IMR-90 (cell line): ENCODE data around the gene KLF18. TPM values are rescaled to one million over a fixed set of nuclear protein-coding genes. Genes with fewer than 3 reads are reported as not detected.

Experiments
- ATAC-seq: fragments of 200-7000 bp; cut with Tn5 transposase; 2 replicates; pipeline ENCODE4 v1.9.1; 2020; ENCODE audit warnings: low read depth, mild to moderate bottlenecking, moderate library complexity
- BruUV-seq: library from RNA; stranded (reverse); fragments of 400-500 nt; replicated peaks from 2 replicates; lab custom pipeline; 2021; lab: Mats Ljungman, UMichigan
- CTCF ChIA-PET: fragments of 300-600 bp; formaldehyde crosslinking; extraction: SDS; loops from one replicate; lab custom pipeline; 2021; ENCODE audit warnings: antibody characterized with exemption; lab: Yijun Ruan, JAX
- POLR2A ChIA-PET: fragments of 300-600 bp; sonication (Branson Sonifier 250); formaldehyde crosslinking; loops from one replicate; lab custom pipeline; 2022; ENCODE audit warnings: antibody characterized with exemption; ENCODE audit not compliant: unreplicated experiment; lab: Charles Lee
- DNase-seq: peaks from one replicate; pipeline ENCODE4 v3.0.0; 2013
- H2AFZ ChIP-seq: replicated peaks from 2 replicates; pipeline ENCODE3; 2013; ENCODE audit warnings: low read length, mild to moderate bottlenecking; ENCODE audit not compliant: poor library complexity
- H2AK5ac ChIP-seq: 2 replicates; pipeline ENCODE4 v1.6.1; 2013; ENCODE audit warnings: low read depth, low read length, inconsistent platforms
- H2AK9ac ChIP-seq: replicated peaks from 2 replicates; pipeline ENCODE3; 2013; ENCODE audit warnings: mild to moderate bottlenecking, low read depth, low read length, moderate library complexity; ENCODE audit not compliant: poor library complexity
- H2BK120ac ChIP-seq: 2 replicates; pipeline ENCODE4 v1.6.1; 2013; ENCODE audit warnings: low read depth, low read length, inconsistent platforms
- H2BK15ac ChIP-seq: 3 replicates; pipeline ENCODE4 v1.6.1; 2013; ENCODE audit warnings: low read depth, low read length, inconsistent platforms
- H2BK20ac ChIP-seq: 2 replicates; pipeline ENCODE4 v1.6.1; 2013; ENCODE audit warnings: low read depth, mild to moderate bottlenecking, inconsistent platforms, low read length, moderate library complexity
- H2BK5ac ChIP-seq: 2 replicates; pipeline ENCODE4 v1.6.1; 2013; ENCODE audit warnings: mild to moderate bottlenecking, low read depth, low read length, inconsistent platforms; ENCODE audit not compliant: poor library complexity, severe bottlenecking
- H3K14ac ChIP-seq: replicated peaks from 2 replicates; pipeline ENCODE4 v1.6.1; 2013; ENCODE audit warnings: low read depth, low read length, inconsistent platforms
- H3K18ac ChIP-seq: 2 replicates; pipeline ENCODE4 v1.6.1; 2013; ENCODE audit warnings: low read depth, low read length, control low read depth
- H3K23ac ChIP-seq: 2 replicates; pipeline ENCODE4 v1.6.1; 2013; ENCODE audit warnings: low read depth, low read length, inconsistent platforms
- H3K27ac ChIP-seq: 2 replicates; pipeline ENCODE4 v1.5.1; 2013; ENCODE audit warnings: mild to moderate bottlenecking, control low read depth, low read length; ENCODE audit not compliant: insufficient read depth
- H3K27me3 ChIP-seq: 2 replicates; pipeline ENCODE4 v1.6.1; 2013; ENCODE audit warnings: low read length; ENCODE audit not compliant: control insufficient read depth, insufficient read depth
- H3K36me3 ChIP-seq: 2 replicates; pipeline ENCODE4 v1.6.1; 2013; ENCODE audit warnings: low read length, mixed read lengths; ENCODE audit not compliant: control insufficient read depth, insufficient read depth
- H3K4ac ChIP-seq: 2 replicates; pipeline ENCODE4 v1.6.1; 2013; ENCODE audit warnings: low read depth, low read length, inconsistent platforms
- H3K4me1 ChIP-seq: 2 replicates; pipeline ENCODE4 v1.6.1; 2013; ENCODE audit warnings: low read length, mixed read lengths; ENCODE audit not compliant: control insufficient read depth, insufficient read depth
- H3K4me2 ChIP-seq: 2 replicates; pipeline ENCODE4 v1.6.1; 2013; ENCODE audit warnings: low read depth, mild to moderate bottlenecking, control low read depth, low read length, moderate library complexity
- H3K4me3 ChIP-seq: 2 replicates; pipeline ENCODE4 v1.5.1; 2013; ENCODE audit warnings: low read depth, mild to moderate bottlenecking, control low read depth, low read length, moderate library complexity; ENCODE audit not compliant: insufficient read depth
- H3K56ac ChIP-seq: 2 replicates; pipeline ENCODE4 v1.6.1; 2013; ENCODE audit warnings: low read length, inconsistent platforms; ENCODE audit not compliant: insufficient read depth; ENCODE audit errors: extremely low read depth
- H3K79me1 ChIP-seq, 2 experiments: 2 replicates each; pipeline ENCODE4 v1.6.1; 2013; ENCODE audit warnings: low read length in 2 of 2, inconsistent platforms in 1 of 2, low read depth in 1 of 2
- H3K9ac ChIP-seq: 2 replicates; pipeline ENCODE4 v1.6.1; 2013; ENCODE audit warnings: low read depth, low read length, control low read depth
- H3K9me1 ChIP-seq: 2 replicates; pipeline ENCODE4 v1.6.1; 2013; ENCODE audit warnings: low read length, inconsistent platforms; ENCODE audit not compliant: insufficient read depth
- H3K9me3 ChIP-seq: 2 replicates; pipeline ENCODE4 v1.6.1; 2013; ENCODE audit warnings: low read length; ENCODE audit not compliant: control insufficient read depth, insufficient read depth
- H4K20me1 ChIP-seq: 2 replicates; pipeline ENCODE4 v1.6.1; 2013; ENCODE audit warnings: low read length, inconsistent platforms; ENCODE audit not compliant: insufficient read depth
- H4K5ac ChIP-seq: 2 replicates; pipeline ENCODE4 v1.6.1; 2013; ENCODE audit warnings: mild to moderate bottlenecking, low read depth, low read length, control low read depth
- H4K8ac ChIP-seq, 2 experiments: 2 replicates each; pipeline ENCODE4 v1.6.1; 2013; ENCODE audit warnings: low read depth in 2 of 2, low read length in 2 of 2, control low read depth in 1 of 2, inconsistent platforms in 1 of 2
- H4K91ac ChIP-seq: 2 replicates; pipeline ENCODE4 v1.6.1; 2013; ENCODE audit warnings: low read depth, low read length, inconsistent platforms; ENCODE audit not compliant: insufficient read depth
- CEBPB ChIP-seq: IDR thresholded peaks from 2 replicates; pipeline ENCODE4 v1.6.1; 2012; ENCODE audit warnings: low read depth, low read length, improper control_type of control experiment
- CHD1 ChIP-seq: IDR thresholded peaks from 2 replicates; pipeline ENCODE4 v1.6.1; 2012; ENCODE audit warnings: low read depth, low read length, improper control_type of control experiment
- MAZ ChIP-seq: IDR thresholded peaks from 2 replicates; pipeline ENCODE4 v1.6.1; 2012; ENCODE audit warnings: low read depth, mild to moderate bottlenecking, low read length, improper control_type of control experiment, moderate library complexity, borderline replicate concordance
- NFE2L2 ChIP-seq: fragments of 150-350 bp; IDR thresholded peaks from 2 replicates; pipeline ENCODE4 v1.6.1; 2016; ENCODE audit warnings: low read depth, mild to moderate bottlenecking, low read length
- SMC3 ChIP-seq: fragments of 150-350 bp; IDR thresholded peaks from 2 replicates; pipeline ENCODE4 v1.6.1; 2016; ENCODE audit warnings: low read depth, mild to moderate bottlenecking, antibody characterized with exemption, low read length, moderate library complexity
- WGBS, 2 experiments: methylation state at CpG; one replicate each; pipeline versions ENCODE4 v1.1.5 to v1.1.7; 2013; ENCODE audit warnings: missing lambda C conversion rate in 2 of 2; ENCODE audit not compliant: insufficient read length in 1 of 2; ENCODE audit errors: extremely low coverage in 2 of 2; 5-methylcytosine and 5-hydroxymethylcytosine counted together
- dilution Hi-C: fragments of 300-500 bp; cut with HindIII; formaldehyde crosslinking; loops from one replicate; pipeline ENCODE4 v1.14.3; 2018; ENCODE audit warnings: low sequenced_read_pairs; ENCODE audit not compliant: unreplicated experiment
- in situ Hi-C: fragments of 300-500 bp; cut with MboI; formaldehyde crosslinking; loops from 3 replicates; pipeline ENCODE4 v1.14.3; 2019; ENCODE audit warnings: low sequenced_read_pairs, inconsistent platforms, mixed read lengths
- intact Hi-C: fragments of 100-400 bp; cut with micrococcal nuclease; formaldehyde crosslinking; loops from 2 replicates; pipeline ENCODE4 v1.10.0; 2022
- polyA plus RNA-seq, 3 experiments: library from polyadenylated mRNA; depleted of rRNA; stranded (reverse); fragments of >200 nt; gene quantifications; 2 replicates each; pipeline ENCODE4 v1.2.3, GENCODE V29; 2012; ENCODE audit warnings: low replicate concordance in 1 of 3
- total RNA-seq: library from RNA; depleted of rRNA; stranded (reverse); fragments of >200 nt; gene quantifications from 2 replicates; pipeline ENCODE4 v1.2.3, GENCODE V29; 2012
- TF ChIP-seq, protein P1 (sequence below): conservative IDR thresholded peaks from 2 replicates; pipeline ENCODE4 v1.5.1; 2012; ENCODE audit warnings: mild to moderate bottlenecking, low read depth, low read length, improper control_type of control experiment
- TF ChIP-seq, protein P2 (sequence below): fragments of 150-350 bp; IDR thresholded peaks from 2 replicates; pipeline ENCODE4 v1.6.1; 2017; ENCODE audit warnings: mild to moderate bottlenecking, antibody characterized with exemption, low read length, low read depth

Gene KLF18
- total and polyA plus RNA-seq, 2 of the 4 experiments (the other 2 are of a cell fraction): not detected

- Histone ChIP-seq H3K4me3 (no peak overlapping the region), H3K4me2 (no peak overlapping the region), H3K56ac (no peak overlapping the region), H3K9ac (no peak overlapping the region), H4K20me1 (no peaks in the 10 kb centered on the region), H2BK5ac (no peak overlapping the region), H2BK15ac (no peak overlapping the region), H3K9me1 (no peaks in the 10 kb centered on the region), H2BK20ac (no peak overlapping the region), H2BK120ac (no peak overlapping the region), H3K9me3 (no peaks in the 10 kb centered on the region), H3K4me1 (no peaks in the 10 kb centered on the region), H2AK5ac (no peak overlapping the region), H3K23ac (no peak overlapping the region), H3K4ac (no peak overlapping the region), H2AK9ac (no peak overlapping the region), H4K8ac (no peak overlapping the region), H3K27me3 (peaks cover 11% of the 10 kb centered on the region), H3K18ac (no peak overlapping the region), H2AFZ (no peak overlapping the region), H3K79me1 (no peaks in the 10 kb centered on the region), H3K36me3 (no peaks in the 10 kb centered on the region), H3K27ac (no peak overlapping the region), H4K91ac (no peak overlapping the region), H3K14ac (no peak overlapping the region), H4K5ac (no peak overlapping the region)
- no peak for TF ChIP-seq CHD1
- no peak for TF ChIP-seq SMC3
- TF ChIP-seq CEBPB: no peak
- TF ChIP-seq, protein P1, sequence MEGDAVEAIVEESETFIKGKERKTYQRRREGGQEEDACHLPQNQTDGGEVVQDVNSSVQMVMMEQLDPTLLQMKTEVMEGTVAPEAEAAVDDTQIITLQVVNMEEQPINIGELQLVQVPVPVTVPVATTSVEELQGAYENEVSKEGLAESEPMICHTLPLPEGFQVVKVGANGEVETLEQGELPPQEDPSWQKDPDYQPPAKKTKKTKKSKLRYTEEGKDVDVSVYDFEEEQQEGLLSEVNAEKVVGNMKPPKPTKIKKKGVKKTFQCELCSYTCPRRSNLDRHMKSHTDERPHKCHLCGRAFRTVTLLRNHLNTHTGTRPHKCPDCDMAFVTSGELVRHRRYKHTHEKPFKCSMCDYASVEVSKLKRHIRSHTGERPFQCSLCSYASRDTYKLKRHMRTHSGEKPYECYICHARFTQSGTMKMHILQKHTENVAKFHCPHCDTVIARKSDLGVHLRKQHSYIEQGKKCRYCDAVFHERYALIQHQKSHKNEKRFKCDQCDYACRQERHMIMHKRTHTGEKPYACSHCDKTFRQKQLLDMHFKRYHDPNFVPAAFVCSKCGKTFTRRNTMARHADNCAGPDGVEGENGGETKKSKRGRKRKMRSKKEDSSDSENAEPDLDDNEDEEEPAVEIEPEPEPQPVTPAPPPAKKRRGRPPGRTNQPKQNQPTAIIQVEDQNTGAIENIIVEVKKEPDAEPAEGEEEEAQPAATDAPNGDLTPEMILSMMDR: no peak
- no peak for TF ChIP-seq NFE2L2
- TF ChIP-seq MAZ: no peak
- TF ChIP-seq, protein P2, sequence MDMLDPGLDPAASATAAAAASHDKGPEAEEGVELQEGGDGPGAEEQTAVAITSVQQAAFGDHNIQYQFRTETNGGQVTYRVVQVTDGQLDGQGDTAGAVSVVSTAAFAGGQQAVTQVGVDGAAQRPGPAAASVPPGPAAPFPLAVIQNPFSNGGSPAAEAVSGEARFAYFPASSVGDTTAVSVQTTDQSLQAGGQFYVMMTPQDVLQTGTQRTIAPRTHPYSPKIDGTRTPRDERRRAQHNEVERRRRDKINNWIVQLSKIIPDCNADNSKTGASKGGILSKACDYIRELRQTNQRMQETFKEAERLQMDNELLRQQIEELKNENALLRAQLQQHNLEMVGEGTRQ: no peak
- no peak for DNase-seq
- POLR2A ChIA-PET: no interaction called here
- dilution Hi-C loops: no loop called here
- in situ Hi-C loops: no loop called here
- CTCF ChIA-PET: no interaction called here
- 58% methylated on average over 3 of the region's 5 CpGs; no CpG with 5 or more reads in 1 of the 2 experiments for WGBS, 2 experiments
- no TSS peak for BruUV-seq
- intact Hi-C loops: no loop called here
- no peak for ATAC-seq
These were observed 21.0 kb downstream of the KLF18 start for GRCh38 chr1:44120398-44120949.
